DND-41 (cell line): ENCODE data around the gene MECP2.

Source experiments
- CTCF ChIP-seq: IDR thresholded peaks from 2 replicates; pipeline ENCODE4 v1.5.1; 2012; ENCODE audit warnings: borderline replicate concordance, low read length, moderate library complexity, mild to moderate bottlenecking; ENCODE audit not compliant: poor library complexity, severe bottlenecking; ENCODE audit errors: extremely low read depth
- EZH2 ChIP-seq: IDR thresholded peaks from 3 replicates; pipeline ENCODE4 v1.6.1; 2012; ENCODE audit warnings: borderline replicate concordance, low read depth, mild to moderate bottlenecking, moderate library complexity, low read length, inconsistent platforms; ENCODE audit not compliant: severe bottlenecking

GRCh38 chrX:154142950-154143745 is 45.6 kb upstream of the MECP2 start:
- TF ChIP-seq CTCF (no peak), EZH2 (no peak)
